AG04450 (cell line): ENCODE data around the gene TBX15. TPM values are rescaled to one million over a fixed set of nuclear protein-coding genes. Genes with fewer than 3 reads are reported as not detected.

ENCODE experiments used
- CTCF ChIA-PET: fragments of 300-600, 350-600 bp; formaldehyde crosslinking; extraction: SDS; loops from one replicate; lab custom pipeline; 2022; ENCODE audit warnings: antibody characterized with exemption, inconsistent platforms; lab: Charles Lee
- POLR2A ChIA-PET: fragments of 350-600 bp; formaldehyde crosslinking; extraction: SDS; loops from one replicate; lab custom pipeline; 2021; ENCODE audit warnings: antibody characterized with exemption, inconsistent platforms; lab: Yijun Ruan, JAX
- DNase-seq: peaks from one replicate; pipeline ENCODE4 v3.0.0-alpha.2; 2011; ENCODE audit warnings: low read depth, low spot score
- H3K27ac ChIP-seq: one replicate; pipeline ENCODE4 v1.5.1; 2012; ENCODE audit warnings: low read depth, low read length, control low read depth
- H3K27me3 ChIP-seq: one replicate; pipeline ENCODE4 v1.6.0; 2012; ENCODE audit warnings: low read length; ENCODE audit not compliant: control insufficient read depth, insufficient read depth
- H3K4me3 ChIP-seq: 2 replicates; pipeline ENCODE4 v1.5.1; 2011; ENCODE audit warnings: mild to moderate bottlenecking, low read depth, low read length, control low read depth
- H3K9me3 ChIP-seq: 2 replicates; pipeline ENCODE4 v1.5.1; 2012; ENCODE audit warnings: low read length; ENCODE audit not compliant: control insufficient read depth, insufficient read depth
- CTCF ChIP-seq: IDR thresholded peaks from 2 replicates; pipeline ENCODE4 v1.5.1; 2011; ENCODE audit warnings: low read depth, low read length, control low read depth, inconsistent platforms
- polyA plus RNA-seq: library from polyadenylated mRNA; depleted of rRNA; stranded (reverse); fragments of >200 nt; gene quantifications from 2 replicates; pipeline ENCODE4 v1.2.3, GENCODE V29; 2011

Gene TBX15
- polyA plus RNA-seq, 1 experiment = not detected

- no peak for TF ChIP-seq CTCF
- Histone ChIP-seq H3K9me3 (no peaks in the 10 kb centered on the region; the same call in 1 of the 2 replicates), H3K4me3 (no peak overlapping the region), H3K27me3 (peaks cover 96% of the 10 kb centered on the region), H3K27ac (no peak overlapping the region)
- DNase-seq = no peak
- ChIA-PET POLR2A (no interaction called here), CTCF (interaction anchor here (1.2 kb wide), 1 partner anchor 9 kb away, joined by 3 read pairs; no protein-coding TSS in a partner anchor)
Measured at GRCh38 chr1:118999348-119000071, 11.4 kb upstream of the TBX15 start.

DNA sequence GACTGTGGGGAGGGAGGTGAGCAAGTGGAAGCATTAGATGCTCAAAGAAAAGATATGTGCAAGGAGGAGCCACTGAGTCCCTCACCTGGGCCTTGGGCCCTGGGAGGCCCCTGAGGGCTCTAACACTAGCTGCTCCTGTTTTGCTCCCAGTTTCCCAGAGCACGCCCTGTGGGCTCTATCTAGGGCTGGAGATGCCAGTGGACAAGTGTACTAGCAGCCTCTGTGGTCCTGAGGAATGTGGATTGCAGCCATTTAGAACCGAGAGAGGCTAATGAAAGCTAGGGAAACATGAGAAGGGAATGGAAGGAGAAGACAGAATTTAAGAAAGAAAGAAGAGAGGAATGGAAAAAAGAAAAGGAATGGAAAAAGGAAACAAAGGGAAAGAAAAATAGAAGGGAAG lies 10.0 kb upstream of the TBX15 start:
- Histone ChIP-seq H3K4me3 (no peak overlapping the region), H3K27ac (no peak overlapping the region), H3K27me3 (peaks cover 96% of the 10 kb centered on the region), H3K9me3 (no peaks in the 10 kb centered on the region; the same call in 1 of the 2 replicates)
- TF ChIP-seq CTCF = no peak
- ChIA-PET POLR2A (no interaction called here), CTCF (no interaction called here)
- DNase-seq = no peak

- peaks cover 96% of the 10 kb centered on the region for H3K27me3 ChIP-seq
- CTCF ChIA-PET = no interaction called here
- no peak for TF ChIP-seq CTCF
- no peak for DNase-seq
- peaks cover 2% of the 10 kb centered on the region; the same call in 1 of the 2 replicates for H3K9me3 ChIP-seq
- H3K27ac ChIP-seq = no peak overlapping the region
- POLR2A ChIA-PET = no interaction called here
- H3K4me3 ChIP-seq = no peak overlapping the region
Measured at GRCh38 chr1:118997225-118997624, 9.1 kb upstream of the TBX15 start.

- Histone ChIP-seq H3K9me3 (peaks cover 2% of the 10 kb centered on the region; the same call in 1 of the 2 replicates), H3K27ac (no peak overlapping the region), H3K4me3 (no peak overlapping the region), H3K27me3 (peaks cover 97% of the 10 kb centered on the region)
- DNase-seq = no peak
- ChIA-PET POLR2A (no interaction called here), CTCF (interaction anchor here (0.7 to 2.2 kb wide), 3 partner anchors 13 to 281 kb away, joined by 3 to 9 read pairs (median 3); no protein-coding TSS in a partner anchor)
- TF ChIP-seq CTCF = no peak
Measured at GRCh38 chr1:118995312-118996016, 7.3 kb upstream of the TBX15 start.

- POLR2A ChIA-PET = no interaction called here
- Histone ChIP-seq H3K27me3 (peaks cover 97% of the 10 kb centered on the region), H3K9me3 (peaks cover 2% of the 10 kb centered on the region; the same call in 1 of the 2 replicates), H3K27ac (no peak overlapping the region), H3K4me3 (no peak overlapping the region)
- no peak for TF ChIP-seq CTCF
- no peak for DNase-seq
- CTCF ChIA-PET = interaction anchor here (2.2 kb wide), 1 partner anchor 15 kb away, joined by 9 read pairs; no protein-coding TSS in a partner anchor
Measured at GRCh38 chr1:118993700-118994026, 5.5 kb upstream of the TBX15 start.
